GM12878 (cell line): ENCODE results near the gene DNAI4. TPM values are rescaled to one million over a fixed set of nuclear protein-coding genes. Genes with fewer than 3 reads are reported as not detected.
A peak's percentile ranks its signal among the peaks of the same experiment; 100 is the strongest.

ENCODE experiments used
- BMI1 ChIP-seq: fragments of 450-650 bp; IDR thresholded peaks from 2 replicates; pipeline ENCODE4 v1.6.1; 2016; ENCODE audit warnings: mild to moderate bottlenecking, moderate library complexity, borderline replicate concordance
- CEBPB ChIP-seq, 2 experiments: fragments of 150-350 bp in 1 of 2; IDR thresholded peaks; 2 replicates each; pipeline ENCODE4 v1.6.1; 2012 to 2014; ENCODE audit warnings: low read depth in 2 of 2, low read length in 2 of 2, borderline replicate concordance in 1 of 2, inconsistent platforms in 1 of 2
- DPF2 ChIP-seq: fragments of 450-650 bp; IDR thresholded peaks from 2 replicates; pipeline ENCODE4 v1.6.1; 2017; ENCODE audit warnings: mild to moderate bottlenecking
- FOXM1 ChIP-seq: IDR thresholded peaks from 2 replicates; pipeline ENCODE4 v1.6.1; 2012; ENCODE audit warnings: low read depth, mild to moderate bottlenecking, inconsistent platforms, low read length, moderate library complexity
- GATAD2B ChIP-seq: fragments of 450-650 bp; conservative IDR thresholded peaks from 2 replicates; pipeline ENCODE4 v1.6.1; 2017; ENCODE audit warnings: low read depth, mild to moderate bottlenecking, moderate library complexity
- IKZF1 ChIP-seq: fragments of 450-650 bp; conservative IDR thresholded peaks from 2 replicates; pipeline ENCODE4 v1.6.1; 2017; ENCODE audit warnings: antibody characterized with exemption, mild to moderate bottlenecking
- MEF2B ChIP-seq: fragments of 450-650 bp; IDR thresholded peaks from 2 replicates; pipeline ENCODE4 v1.6.1; 2018; ENCODE audit warnings: mild to moderate bottlenecking, moderate library complexity; ENCODE audit not compliant: partially characterized antibody, poor library complexity, severe bottlenecking
- MXI1 ChIP-seq: fragments of 150-350 bp; IDR thresholded peaks from 2 replicates; pipeline ENCODE4 v1.6.1; 2011; ENCODE audit warnings: low read depth, mild to moderate bottlenecking, inconsistent platforms, low read length, improper control_type of control experiment
- NFYB ChIP-seq: IDR thresholded peaks from 2 replicates; pipeline ENCODE4 v1.6.1; 2011; ENCODE audit warnings: low read depth, mild to moderate bottlenecking, low read length, improper control_type of control experiment, moderate library complexity; ENCODE audit not compliant: insufficient read depth
- NKRF ChIP-seq: fragments of 450-650 bp; conservative IDR thresholded peaks from 2 replicates; pipeline ENCODE4 v1.6.1; 2017; ENCODE audit warnings: mild to moderate bottlenecking, moderate library complexity
- RFX5 ChIP-seq: IDR thresholded peaks from 2 replicates; pipeline ENCODE4 v1.6.1; 2011; ENCODE audit warnings: low read depth, low read length, improper control_type of control experiment
- SMAD1 ChIP-seq: fragments of 450-650 bp; IDR thresholded peaks from 2 replicates; pipeline ENCODE4 v1.6.1; 2018; ENCODE audit warnings: mild to moderate bottlenecking, low read depth; ENCODE audit not compliant: partially characterized antibody
- SMARCA5 ChIP-seq: fragments of 450-650 bp; IDR thresholded peaks from 2 replicates; pipeline ENCODE4 v1.6.1; 2017; ENCODE audit warnings: mild to moderate bottlenecking
- STAT3 ChIP-seq: IDR thresholded peaks from 2 replicates; pipeline ENCODE4 v1.6.1; 2011; ENCODE audit warnings: low read depth, low read length, improper control_type of control experiment
- TAF1 ChIP-seq: IDR thresholded peaks from 2 replicates; pipeline ENCODE4 v1.6.1; 2011; ENCODE audit warnings: mild to moderate bottlenecking, low read depth, low read length, borderline replicate concordance
- TARDBP ChIP-seq: IDR thresholded peaks from 2 replicates; pipeline ENCODE4 v1.6.1; 2016; ENCODE audit warnings: borderline replicate concordance
- WRNIP1 ChIP-seq: IDR thresholded peaks from 2 replicates; pipeline ENCODE4 v1.6.1; 2011; ENCODE audit warnings: low read depth, low read length, improper control_type of control experiment, borderline replicate concordance
- ZNF207 ChIP-seq: fragments of 450-650 bp; IDR thresholded peaks from 2 replicates; pipeline ENCODE4 v1.6.1; 2014; ENCODE audit warnings: antibody characterized with exemption, mild to moderate bottlenecking, borderline replicate concordance
- polyA plus RNA-seq, 11 experiments: library from polyadenylated mRNA; depleted of rRNA in 4 of 11; unstranded in 6 of 11; stranded (reverse) in 5 of 11; fragments of >200 nt; fragmentation: Nextera tagmentation in 4 of 11; fragmentation: Illumina TruSeq in 1 of 11; extraction: Ambion mirVana in 4 of 11; extraction: Trizol in 1 of 11; gene quantifications; 1 replicate in 1 of 11; 2 replicates in 10 of 11; pipeline versions ENCODE4 v1.2.1 to v1.2.3, GENCODE V29; 2011 to 2016; ENCODE audit warnings: inconsistent platforms in 2 of 11, missing spikeins in 2 of 11, low read depth in 1 of 11
- total RNA-seq, 4 experiments: library from RNA; depleted of rRNA in 3 of 4; stranded (reverse); fragments of >200 nt in 3 of 4; fragmentation: Illumina TruSeq in 1 of 4; extraction: Trizol in 1 of 4; gene quantifications; 2 replicates each; pipeline versions ENCODE4 v1.2.1 to v1.2.3, GENCODE V29; 2013 to 2021
- TF ChIP-seq, protein P1 (sequence below): IDR thresholded peaks from 2 replicates; pipeline ENCODE4 v1.6.1; 2012; ENCODE audit warnings: low read depth, low read length, improper control_type of control experiment
- TF ChIP-seq, protein P2 (sequence below): fragments of 450-650 bp; IDR thresholded peaks from 2 replicates; pipeline ENCODE4 v1.6.1; 2018; ENCODE audit warnings: borderline replicate concordance, mild to moderate bottlenecking; ENCODE audit not compliant: partially characterized antibody
- TF ChIP-seq, protein P3 (sequence below): fragments of 450-650 bp; IDR thresholded peaks from 2 replicates; pipeline ENCODE4 v1.6.1; 2017; ENCODE audit warnings: mild to moderate bottlenecking, moderate library complexity

DNAI4 gene
- total and polyA plus RNA-seq, 10 of the 15 experiments (the other 5 are each of a cell fraction or from before 2014, with no cell fraction given): 0.13 to 2.3 (median 0.27) TPM; not detected in 1

DNA sequence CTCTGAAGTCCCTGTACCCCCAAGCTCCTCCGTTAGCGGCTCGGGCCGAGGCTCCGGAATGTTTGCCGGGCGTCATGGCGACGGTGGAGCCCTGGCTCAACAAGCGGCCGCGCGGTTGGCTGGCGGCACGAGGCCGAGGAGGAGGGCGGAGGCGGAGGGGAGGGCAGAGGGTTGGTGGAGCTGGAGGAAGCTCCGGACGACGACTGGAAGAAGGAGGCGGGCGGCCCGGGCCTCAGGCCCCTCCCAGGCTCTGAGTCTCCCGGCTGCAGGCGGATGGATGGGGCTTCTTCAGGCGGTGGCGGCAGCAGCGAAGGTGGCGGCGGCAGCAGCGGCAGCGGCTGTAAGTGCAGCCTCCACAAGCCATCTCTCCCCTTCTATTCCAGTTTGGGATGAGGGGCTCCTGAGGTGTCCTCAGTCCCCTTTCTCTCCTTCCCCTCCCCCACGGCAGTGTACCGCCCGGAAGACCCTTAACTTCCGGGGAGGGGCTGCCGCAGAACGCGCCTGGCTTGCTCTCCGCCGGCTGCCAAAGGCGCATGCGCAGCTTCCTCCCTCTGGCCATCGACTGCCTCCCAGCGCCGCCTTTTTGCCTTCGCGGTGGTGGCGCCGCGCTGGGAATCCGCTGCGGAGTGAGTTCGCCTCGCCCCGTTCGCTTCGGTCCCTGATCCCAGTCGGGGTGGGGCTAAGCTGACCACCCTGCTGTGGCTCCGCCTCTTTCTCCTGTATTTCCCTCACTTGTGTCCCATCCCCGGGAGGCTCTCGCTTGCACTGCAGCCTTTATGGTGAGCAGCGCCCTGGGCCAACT, at the start of gene DNAI4, which contains the start of gene MIER1 (continued):
- TF ChIP-seq MXI1 (peak; percentile 92), SMAD1 (no peak), MEF2B (peak; percentile 6), STAT3 (0 out of 2 replicates have a peak, but pooled peaks have one; percentile 16), ZNF207 (0 out of 2 replicates have a peak, but pooled peaks have one; percentile 52), NKRF (peak; percentile 97), DPF2 (peak; percentile 58), WRNIP1 (no peak), TAF1 (peak; percentile 48), CEBPB (IDR thresholded peaks at IDR 0.05; ENCODE audit: borderline replicate concordance in 1 of 2, low read depth in 2 of 2, low read length in 2 of 2) (no peak), TARDBP (no peak), IKZF1 (peak; percentile 91), NFYB (peak; percentile 83; the same call in 1 of the 2 replicates), RFX5 (no peak), SMARCA5 (no peak), GATAD2B (peak; percentile 72), FOXM1 (peak; percentile 43; the same call in 1 of the 2 replicates), BMI1 (peak; percentile 96)
- TF ChIP-seq, protein P1, sequence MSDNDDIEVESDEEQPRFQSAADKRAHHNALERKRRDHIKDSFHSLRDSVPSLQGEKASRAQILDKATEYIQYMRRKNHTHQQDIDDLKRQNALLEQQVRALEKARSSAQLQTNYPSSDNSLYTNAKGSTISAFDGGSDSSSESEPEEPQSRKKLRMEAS: 0 out of 2 replicates have a peak, but pooled peaks have one; percentile 44
- TF ChIP-seq, protein P2, sequence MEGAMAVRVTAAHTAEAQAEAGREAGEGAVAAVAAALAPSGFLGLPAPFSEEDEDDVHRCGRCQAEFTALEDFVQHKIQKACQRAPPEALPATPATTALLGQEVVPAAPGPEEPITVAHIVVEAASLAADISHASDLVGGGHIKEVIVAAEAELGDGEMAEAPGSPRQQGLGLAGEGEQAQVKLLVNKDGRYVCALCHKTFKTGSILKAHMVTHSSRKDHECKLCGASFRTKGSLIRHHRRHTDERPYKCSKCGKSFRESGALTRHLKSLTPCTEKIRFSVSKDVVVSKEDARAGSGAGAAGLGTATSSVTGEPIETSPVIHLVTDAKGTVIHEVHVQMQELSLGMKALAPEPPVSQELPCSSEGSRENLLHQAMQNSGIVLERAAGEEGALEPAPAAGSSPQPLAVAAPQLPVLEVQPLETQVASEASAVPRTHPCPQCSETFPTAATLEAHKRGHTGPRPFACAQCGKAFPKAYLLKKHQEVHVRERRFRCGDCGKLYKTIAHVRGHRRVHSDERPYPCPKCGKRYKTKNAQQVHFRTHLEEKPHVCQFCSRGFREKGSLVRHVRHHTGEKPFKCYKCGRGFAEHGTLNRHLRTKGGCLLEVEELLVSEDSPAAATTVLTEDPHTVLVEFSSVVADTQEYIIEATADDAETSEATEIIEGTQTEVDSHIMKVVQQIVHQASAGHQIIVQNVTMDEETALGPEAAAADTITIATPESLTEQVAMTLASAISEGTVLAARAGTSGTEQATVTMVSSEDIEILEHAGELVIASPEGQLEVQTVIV: peak; percentile 75
- TF ChIP-seq, protein P3, sequence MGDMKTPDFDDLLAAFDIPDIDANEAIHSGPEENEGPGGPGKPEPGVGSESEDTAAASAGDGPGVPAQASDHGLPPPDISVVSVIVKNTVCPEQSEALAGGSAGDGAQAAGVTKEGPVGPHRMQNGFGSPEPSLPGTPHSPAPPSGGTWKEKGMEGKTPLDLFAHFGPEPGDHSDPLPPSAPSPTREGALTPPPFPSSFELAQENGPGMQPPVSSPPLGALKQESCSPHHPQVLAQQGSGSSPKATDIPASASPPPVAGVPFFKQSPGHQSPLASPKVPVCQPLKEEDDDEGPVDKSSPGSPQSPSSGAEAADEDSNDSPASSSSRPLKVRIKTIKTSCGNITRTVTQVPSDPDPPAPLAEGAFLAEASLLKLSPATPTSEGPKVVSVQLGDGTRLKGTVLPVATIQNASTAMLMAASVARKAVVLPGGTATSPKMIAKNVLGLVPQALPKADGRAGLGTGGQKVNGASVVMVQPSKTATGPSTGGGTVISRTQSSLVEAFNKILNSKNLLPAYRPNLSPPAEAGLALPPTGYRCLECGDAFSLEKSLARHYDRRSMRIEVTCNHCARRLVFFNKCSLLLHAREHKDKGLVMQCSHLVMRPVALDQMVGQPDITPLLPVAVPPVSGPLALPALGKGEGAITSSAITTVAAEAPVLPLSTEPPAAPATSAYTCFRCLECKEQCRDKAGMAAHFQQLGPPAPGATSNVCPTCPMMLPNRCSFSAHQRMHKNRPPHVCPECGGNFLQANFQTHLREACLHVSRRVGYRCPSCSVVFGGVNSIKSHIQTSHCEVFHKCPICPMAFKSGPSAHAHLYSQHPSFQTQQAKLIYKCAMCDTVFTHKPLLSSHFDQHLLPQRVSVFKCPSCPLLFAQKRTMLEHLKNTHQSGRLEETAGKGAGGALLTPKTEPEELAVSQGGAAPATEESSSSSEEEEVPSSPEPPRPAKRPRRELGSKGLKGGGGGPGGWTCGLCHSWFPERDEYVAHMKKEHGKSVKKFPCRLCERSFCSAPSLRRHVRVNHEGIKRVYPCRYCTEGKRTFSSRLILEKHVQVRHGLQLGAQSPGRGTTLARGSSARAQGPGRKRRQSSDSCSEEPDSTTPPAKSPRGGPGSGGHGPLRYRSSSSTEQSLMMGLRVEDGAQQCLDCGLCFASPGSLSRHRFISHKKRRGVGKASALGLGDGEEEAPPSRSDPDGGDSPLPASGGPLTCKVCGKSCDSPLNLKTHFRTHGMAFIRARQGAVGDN: no peak
